ENCODE results near the gene FAM219A.
"Not testable (repeated sequence)": the region's sequence is repeated elsewhere in the genome, so short reads cannot be mapped to it uniquely, and the experiment has no call there.

DNA sequence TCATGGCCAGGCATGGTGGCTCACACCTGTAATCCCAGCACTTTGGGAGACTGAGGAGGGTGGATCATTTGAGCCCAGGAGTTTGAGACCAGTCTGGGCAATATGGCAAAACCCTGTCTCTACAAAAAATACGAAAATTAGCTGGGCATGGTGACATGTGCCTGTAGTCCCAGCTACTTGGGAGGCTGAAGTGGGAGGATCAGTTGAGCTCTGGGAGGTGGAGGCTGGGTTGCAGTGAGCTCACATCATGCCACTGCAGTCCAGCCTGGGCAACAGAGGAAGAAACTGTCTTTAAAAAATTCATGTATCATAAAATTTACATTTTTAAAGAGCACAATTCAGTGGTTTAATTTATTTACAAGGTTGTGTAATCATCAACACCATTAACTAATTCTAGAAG is 105.4 kb downstream of the FAM219A start:
- TF ChIP-seq, protein P1, sequence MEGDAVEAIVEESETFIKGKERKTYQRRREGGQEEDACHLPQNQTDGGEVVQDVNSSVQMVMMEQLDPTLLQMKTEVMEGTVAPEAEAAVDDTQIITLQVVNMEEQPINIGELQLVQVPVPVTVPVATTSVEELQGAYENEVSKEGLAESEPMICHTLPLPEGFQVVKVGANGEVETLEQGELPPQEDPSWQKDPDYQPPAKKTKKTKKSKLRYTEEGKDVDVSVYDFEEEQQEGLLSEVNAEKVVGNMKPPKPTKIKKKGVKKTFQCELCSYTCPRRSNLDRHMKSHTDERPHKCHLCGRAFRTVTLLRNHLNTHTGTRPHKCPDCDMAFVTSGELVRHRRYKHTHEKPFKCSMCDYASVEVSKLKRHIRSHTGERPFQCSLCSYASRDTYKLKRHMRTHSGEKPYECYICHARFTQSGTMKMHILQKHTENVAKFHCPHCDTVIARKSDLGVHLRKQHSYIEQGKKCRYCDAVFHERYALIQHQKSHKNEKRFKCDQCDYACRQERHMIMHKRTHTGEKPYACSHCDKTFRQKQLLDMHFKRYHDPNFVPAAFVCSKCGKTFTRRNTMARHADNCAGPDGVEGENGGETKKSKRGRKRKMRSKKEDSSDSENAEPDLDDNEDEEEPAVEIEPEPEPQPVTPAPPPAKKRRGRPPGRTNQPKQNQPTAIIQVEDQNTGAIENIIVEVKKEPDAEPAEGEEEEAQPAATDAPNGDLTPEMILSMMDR (IDR thresholded peaks at IDR 0.05; ENCODE audit: low read length): not testable (repeated sequence)
- TF ChIP-seq EZH2 (IDR thresholded peaks at IDR 0.05; ENCODE audit: borderline replicate concordance, low read length): not testable (repeated sequence)

Measured in OCI-LY1 (cell line).